ENCODE results near the gene XYLT1.

- TF ChIP-seq POLR2AphosphoS5 (IDR thresholded peaks at IDR 0.05) (no peak), POLR2A (IDR thresholded peaks at IDR 0.05) (no peak)
Observed at GRCh38 chr16:17362183-17362582, 108.6 kb downstream of the XYLT1 start.
